ENCODE data around the gene GALNT16. TPM values are rescaled to one million over a fixed set of nuclear protein-coding genes. Genes with fewer than 3 reads are reported as not detected.

Gene GALNT16
- total and polyA plus RNA-seq, 2 donors (not counting 3 experiments of a cell fraction or from before 2014, with no cell fraction given): 0.39 to 0.49 TPM

- dilution Hi-C loops (cut with MboI; ENCODE audit: extremely low pct_ligation_motif_present, low sequenced_read_pairs): no loop called here
- H3K4me2 ChIP-seq (ENCODE audit: insufficient read depth, low read length): no peak overlapping the region
- CTCF ChIA-PET: no interaction called here
These were observed 55.3 kb downstream of the GALNT16 start for GRCh38 chr14:69315301-69315700.

More at GRCh38 chr14:69315301-69315700, 55.3 kb downstream of the GALNT16 start:
- H3K9ac ChIP-seq (replicated peaks; ENCODE audit: extremely low read depth, insufficient read depth, low read length): no peak overlapping the region
- no peaks in the 10 kb centered on the region for H3K9me3 ChIP-seq (replicated peaks; ENCODE audit: control insufficient read depth, insufficient read depth, low read length)
- no peaks in the 10 kb centered on the region for H3K79me2 ChIP-seq (ENCODE audit: control insufficient read depth, insufficient read depth, low read length)
- H3K4me1 ChIP-seq (ENCODE audit: control insufficient read depth, extremely low read depth, insufficient read depth, low read length): no peaks in the 10 kb centered on the region
- no peaks in the 10 kb centered on the region for H3K36me3 ChIP-seq (ENCODE audit: control insufficient read depth in 2 of 2, extremely low read depth in 1 of 2, insufficient read depth in 2 of 2, low read length in 2 of 2)
- H3K4me3 ChIP-seq (replicated peaks in 1 of 3; ENCODE audit: insufficient read depth in 1 of 3, low read depth in 1 of 3, low read length in 3 of 3): no peak overlapping the region
- no TSS peak for BruUV-seq (replicated peaks)
- H2AFZ ChIP-seq (ENCODE audit: low read depth, low read length): no peak overlapping the region
- POLR2A ChIA-PET: no interaction called here
- no peak for FAIRE-seq
- H3K9me1 ChIP-seq (replicated peaks; ENCODE audit: control insufficient read depth, extremely low read depth, insufficient read depth, low read length): no peaks in the 10 kb centered on the region
- H3K27me3 ChIP-seq (ENCODE audit: control insufficient read depth in 2 of 2, insufficient read depth in 2 of 2, low read length in 2 of 2): peaks cover 0 to 3% of the 10 kb centered on the region in 2 experiments
- no peak overlapping the region for H3K27ac ChIP-seq (ENCODE audit: insufficient read depth, low read depth, low read length)
- intact Hi-C loops (cut with micrococcal nuclease): no loop called here
- DNase-seq (ENCODE audit: low read depth, low spot score): no peak
- TF ChIP-seq EZH2 (IDR thresholded peaks at IDR 0.05; ENCODE audit: borderline replicate concordance, low read depth, low read length, severe bottlenecking) (no peak), POLR2A (IDR thresholded peaks at IDR 0.05; ENCODE audit: low read depth, low read length) (no peak), MYC (IDR thresholded peaks at IDR 0.05; ENCODE audit: low read depth, low read length) (no peak), FOS (IDR thresholded peaks at IDR 0.05; ENCODE audit: borderline replicate concordance, insufficient read depth, low read length) (no peak), JUN (IDR thresholded peaks at IDR 0.05; ENCODE audit: borderline replicate concordance, insufficient read depth, insufficient read length, low read depth) (no peak), GATA2 (IDR thresholded peaks at IDR 0.05; ENCODE audit: insufficient read depth, insufficient read length, low read depth, low read length) (no peak), POLR2AphosphoS5 (IDR thresholded peaks at IDR 0.05; ENCODE audit: insufficient read depth, low read depth, low read length) (no peak)
- TF ChIP-seq, protein P1, sequence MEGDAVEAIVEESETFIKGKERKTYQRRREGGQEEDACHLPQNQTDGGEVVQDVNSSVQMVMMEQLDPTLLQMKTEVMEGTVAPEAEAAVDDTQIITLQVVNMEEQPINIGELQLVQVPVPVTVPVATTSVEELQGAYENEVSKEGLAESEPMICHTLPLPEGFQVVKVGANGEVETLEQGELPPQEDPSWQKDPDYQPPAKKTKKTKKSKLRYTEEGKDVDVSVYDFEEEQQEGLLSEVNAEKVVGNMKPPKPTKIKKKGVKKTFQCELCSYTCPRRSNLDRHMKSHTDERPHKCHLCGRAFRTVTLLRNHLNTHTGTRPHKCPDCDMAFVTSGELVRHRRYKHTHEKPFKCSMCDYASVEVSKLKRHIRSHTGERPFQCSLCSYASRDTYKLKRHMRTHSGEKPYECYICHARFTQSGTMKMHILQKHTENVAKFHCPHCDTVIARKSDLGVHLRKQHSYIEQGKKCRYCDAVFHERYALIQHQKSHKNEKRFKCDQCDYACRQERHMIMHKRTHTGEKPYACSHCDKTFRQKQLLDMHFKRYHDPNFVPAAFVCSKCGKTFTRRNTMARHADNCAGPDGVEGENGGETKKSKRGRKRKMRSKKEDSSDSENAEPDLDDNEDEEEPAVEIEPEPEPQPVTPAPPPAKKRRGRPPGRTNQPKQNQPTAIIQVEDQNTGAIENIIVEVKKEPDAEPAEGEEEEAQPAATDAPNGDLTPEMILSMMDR (IDR thresholded peaks at IDR 0.05; ENCODE audit: extremely low read depth in 1 of 2, insufficient read depth in 1 of 2, low read depth in 1 of 2, low read length in 2 of 2): no peak
- TF ChIP-seq, protein P2, sequence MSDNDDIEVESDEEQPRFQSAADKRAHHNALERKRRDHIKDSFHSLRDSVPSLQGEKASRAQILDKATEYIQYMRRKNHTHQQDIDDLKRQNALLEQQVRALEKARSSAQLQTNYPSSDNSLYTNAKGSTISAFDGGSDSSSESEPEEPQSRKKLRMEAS (IDR thresholded peaks at IDR 0.05; ENCODE audit: insufficient read depth, insufficient read length): no peak
- no peaks in the 10 kb centered on the region for H4K20me1 ChIP-seq (replicated peaks; ENCODE audit: control insufficient read depth, extremely low read depth, insufficient read depth, low read length)

Measured in endothelial cell of umbilical vein (primary cell).